Hepatocyte (in vitro differentiated cells): ENCODE measurements around the gene HMOX1. TPM values are rescaled to one million over a fixed set of nuclear protein-coding genes. Genes with fewer than 3 reads are reported as not detected.
A peak's percentile ranks its signal among the peaks of the same experiment; 100 is the strongest.

ENCODE experiments used
- DNase-seq: peaks from one replicate; pipeline ENCODE4 v3.0.0-alpha.2; 2016; ENCODE audit warnings: low spot score
- H2AFZ ChIP-seq: fragments of 200-600 bp; sonication (generic); 2 replicates; pipeline ENCODE4 v1.6.0; 2016; ENCODE audit warnings: antibody characterized with exemption, mild to moderate bottlenecking
- H3K27ac ChIP-seq: fragments of 200-600 bp; sonication (generic); 2 replicates; pipeline ENCODE4 v1.5.1; 2016; ENCODE audit warnings: mild to moderate bottlenecking
- H3K27me3 ChIP-seq: fragments of 200-600 bp; sonication (generic); 2 replicates; pipeline ENCODE4 v1.6.1; 2016
- H3K36me3 ChIP-seq: fragments of 200-600 bp; sonication (generic); replicated peaks from 2 replicates; pipeline ENCODE4 v1.5.1; 2016; ENCODE audit warnings: low read depth; ENCODE audit not compliant: insufficient read depth
- H3K4me1 ChIP-seq: fragments of 200-600 bp; sonication (generic); 2 replicates; pipeline ENCODE4 v1.5.1; 2016; ENCODE audit warnings: mild to moderate bottlenecking, moderate library complexity; ENCODE audit not compliant: insufficient read depth
- H3K4me2 ChIP-seq: fragments of 200-600 bp; sonication (generic); 2 replicates; pipeline ENCODE4 v1.6.0; 2016
- H3K4me3 ChIP-seq: fragments of 200-600 bp; sonication (generic); 2 replicates; pipeline ENCODE4 v1.5.1; 2016; ENCODE audit warnings: mild to moderate bottlenecking
- H3K79me2 ChIP-seq: fragments of 200-600 bp; sonication (generic); 2 replicates; pipeline ENCODE4 v1.6.0; 2017; ENCODE audit warnings: mild to moderate bottlenecking
- H3K9me2 ChIP-seq: fragments of 200-600 bp; sonication (generic); replicated peaks from 2 replicates; pipeline ENCODE4 v1.6.0; 2017; ENCODE audit warnings: mild to moderate bottlenecking; ENCODE audit not compliant: insufficient read depth
- H3K9me3 ChIP-seq: fragments of 200-600 bp; sonication (generic); 2 replicates; pipeline ENCODE4 v1.5.1; 2016; ENCODE audit warnings: low read depth, mild to moderate bottlenecking
- H4K20me1 ChIP-seq: fragments of 200-600 bp; sonication (generic); 2 replicates; pipeline ENCODE4 v1.6.0; 2016; ENCODE audit warnings: mild to moderate bottlenecking; ENCODE audit not compliant: insufficient read depth, poor library complexity, severe bottlenecking
- CTCF ChIP-seq: fragments of 200-600 bp; sonication (generic); IDR thresholded peaks from 2 replicates; pipeline ENCODE4 v1.5.1; 2016; ENCODE audit warnings: antibody characterized with exemption, mild to moderate bottlenecking; ENCODE audit not compliant: poor library complexity
- EZH2 ChIP-seq: fragments of 200-600 bp; sonication (generic); IDR thresholded peaks from 2 replicates; pipeline ENCODE4 v1.6.1; 2016; ENCODE audit warnings: antibody characterized with exemption, mild to moderate bottlenecking, borderline replicate concordance
- EZH2phosphoT487 ChIP-seq: fragments of 200-600 bp; sonication (generic); IDR thresholded peaks from one replicate; pipeline ENCODE4 v1.6.1; 2018; ENCODE audit warnings: antibody characterized with exemption, mild to moderate bottlenecking, low read depth, moderate library complexity; ENCODE audit not compliant: unreplicated experiment, severe bottlenecking
- WGBS: methylation state at CpG from one replicate; pipeline ENCODE4 v1.1.6; 2016; ENCODE audit warnings: low lambda C conversion rate; ENCODE audit errors: missing lambda C conversion rate; 5-methylcytosine and 5-hydroxymethylcytosine counted together
- polyA plus RNA-seq: library from polyadenylated mRNA; unstranded; fragments of >200 nt; fragmentation: Nextera tagmentation; extraction: Ambion mirVana; gene quantifications from 2 replicates; pipeline ENCODE4 v1.2.1, GENCODE V29; 2016
- total RNA-seq: library from RNA; depleted of rRNA; stranded (reverse); fragments of >200 nt; gene quantifications from 2 replicates; pipeline ENCODE4 v1.2.3, GENCODE V29; 2014

HMOX1 gene
- total and polyA plus RNA-seq, 2 experiments from 2014 or later = 43.8 to 58.6 TPM

- Histone ChIP-seq H3K4me3 (no peak overlapping the region), H2AFZ (no peak overlapping the region), H3K4me2 (no peak overlapping the region), H3K4me1 (no peaks in the 10 kb centered on the region), H3K9me3 (no peaks in the 10 kb centered on the region), H4K20me1 (no peaks in the 10 kb centered on the region), H3K27ac (peak overlapping the region; percentile 7), H3K36me3 (no peaks in the 10 kb centered on the region), H3K9me2 (no peaks in the 10 kb centered on the region), H3K27me3 (no peaks in the 10 kb centered on the region), H3K79me2 (no peaks in the 10 kb centered on the region)
- TF ChIP-seq CTCF (peak; percentile 98), EZH2 (no peak), EZH2phosphoT487 (no peak)
- 33% methylated on average over 14 of the region's 14 CpGs for WGBS
- peak; percentile 94 for DNase-seq
Observed at GRCh38 chr22:35430897-35431322, 50.0 kb downstream of the HMOX1 start.

- H3K4me1 ChIP-seq = no peaks in the 10 kb centered on the region
- H3K4me2 ChIP-seq = no peak overlapping the region
- DNase-seq = no peak
- no peaks in the 10 kb centered on the region for H3K36me3 ChIP-seq
- H4K20me1 ChIP-seq = no peaks in the 10 kb centered on the region
- no peaks in the 10 kb centered on the region for H3K9me3 ChIP-seq
- peak overlapping the region; percentile 7 for H3K27ac ChIP-seq
- no peaks in the 10 kb centered on the region for H3K9me2 ChIP-seq
- WGBS = 93% methylated on average over 12 of the region's 12 CpGs
- TF ChIP-seq EZH2phosphoT487 = no peak
- no peak for TF ChIP-seq EZH2
- no peak for TF ChIP-seq CTCF
- H2AFZ ChIP-seq = no peak overlapping the region
- H3K79me2 ChIP-seq = no peaks in the 10 kb centered on the region
- H3K27me3 ChIP-seq = no peaks in the 10 kb centered on the region
- H3K4me3 ChIP-seq = no peak overlapping the region
Observed at GRCh38 chr22:35431483-35432227, 50.8 kb downstream of the HMOX1 start.

- H3K4me1 ChIP-seq = no peaks in the 10 kb centered on the region
- H3K36me3 ChIP-seq = no peaks in the 10 kb centered on the region
- H2AFZ ChIP-seq = no peak overlapping the region
- H3K4me2 ChIP-seq = no peak overlapping the region
- H3K27ac ChIP-seq = no peak overlapping the region
- H3K79me2 ChIP-seq = no peaks in the 10 kb centered on the region
- over 99% methylated on average over 13 of the region's 13 CpGs for WGBS
- H3K27me3 ChIP-seq = no peaks in the 10 kb centered on the region
- no peaks in the 10 kb centered on the region for H3K9me2 ChIP-seq
- DNase-seq = no peak
- no peak for TF ChIP-seq CTCF
- no peak for TF ChIP-seq EZH2phosphoT487
- TF ChIP-seq EZH2 = no peak
- H3K4me3 ChIP-seq = no peak overlapping the region
- H3K9me3 ChIP-seq = no peaks in the 10 kb centered on the region
- no peaks in the 10 kb centered on the region for H4K20me1 ChIP-seq
Observed at GRCh38 chr22:35432228-35432905, 51.5 kb downstream of the HMOX1 start.
